Measurements from ENCODE around the gene CHST13. TPM values are rescaled to one million over a fixed set of nuclear protein-coding genes. Genes with fewer than 3 reads are reported as not detected.
A peak's percentile ranks its signal among the peaks of the same experiment; 100 is the strongest.

The CHST13 gene
- total RNA-seq, 1 donor from 2014 or later = 0.64 TPM

DNA sequence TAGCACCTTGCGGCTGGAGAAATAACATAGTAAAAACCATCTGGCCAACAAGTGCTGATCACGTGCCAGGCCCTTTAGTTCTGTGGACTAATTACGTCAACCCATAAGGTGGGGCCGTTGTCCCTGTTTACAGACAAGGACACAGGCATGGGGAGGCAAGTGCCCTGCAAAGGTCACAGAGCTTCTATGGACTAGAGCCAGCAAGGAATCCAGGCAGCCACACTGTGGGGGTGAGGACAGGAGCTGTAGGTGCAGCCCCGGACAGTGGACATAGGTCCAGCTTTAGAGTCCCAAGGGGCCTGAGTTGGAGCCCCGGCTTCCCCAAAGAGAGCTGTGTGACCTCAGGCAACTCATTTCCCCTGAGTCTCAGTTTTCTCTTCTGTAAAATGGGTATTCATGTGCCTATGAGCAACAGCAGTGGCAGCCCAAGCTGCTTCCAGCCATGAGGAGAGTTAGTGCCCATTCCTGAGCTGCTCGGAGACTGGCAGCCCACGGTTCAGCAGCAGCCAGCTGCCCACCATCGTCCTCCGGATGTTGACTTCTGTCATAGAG, 13.9 kb downstream of the CHST13 start:
- DNase-seq = peak; percentile 49
- peak; percentile 42 for ATAC-seq

DNA sequence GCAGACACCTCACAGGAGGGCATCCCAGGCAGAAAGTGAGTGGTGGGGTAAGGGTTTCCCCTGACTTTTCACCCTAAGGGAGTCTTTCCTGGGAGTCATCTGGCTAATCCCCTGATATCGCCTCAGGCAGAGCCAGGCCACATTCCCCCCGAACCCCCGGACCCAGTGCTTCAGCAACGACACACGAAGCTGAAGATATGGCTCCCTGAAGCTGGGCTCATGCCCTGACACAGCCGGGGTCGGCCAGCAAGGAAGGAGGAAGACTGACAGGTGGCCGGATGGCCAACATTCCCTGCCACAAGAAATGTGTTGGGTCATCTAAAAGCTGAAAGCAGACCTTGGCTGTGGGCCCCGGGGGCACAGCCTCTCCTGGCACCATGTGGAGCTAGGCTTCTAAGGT, 14.4 kb downstream of the CHST13 start:
- intact Hi-C loops (cut with DNase I) = no loop called here
- TF ChIP-seq, protein P1, sequence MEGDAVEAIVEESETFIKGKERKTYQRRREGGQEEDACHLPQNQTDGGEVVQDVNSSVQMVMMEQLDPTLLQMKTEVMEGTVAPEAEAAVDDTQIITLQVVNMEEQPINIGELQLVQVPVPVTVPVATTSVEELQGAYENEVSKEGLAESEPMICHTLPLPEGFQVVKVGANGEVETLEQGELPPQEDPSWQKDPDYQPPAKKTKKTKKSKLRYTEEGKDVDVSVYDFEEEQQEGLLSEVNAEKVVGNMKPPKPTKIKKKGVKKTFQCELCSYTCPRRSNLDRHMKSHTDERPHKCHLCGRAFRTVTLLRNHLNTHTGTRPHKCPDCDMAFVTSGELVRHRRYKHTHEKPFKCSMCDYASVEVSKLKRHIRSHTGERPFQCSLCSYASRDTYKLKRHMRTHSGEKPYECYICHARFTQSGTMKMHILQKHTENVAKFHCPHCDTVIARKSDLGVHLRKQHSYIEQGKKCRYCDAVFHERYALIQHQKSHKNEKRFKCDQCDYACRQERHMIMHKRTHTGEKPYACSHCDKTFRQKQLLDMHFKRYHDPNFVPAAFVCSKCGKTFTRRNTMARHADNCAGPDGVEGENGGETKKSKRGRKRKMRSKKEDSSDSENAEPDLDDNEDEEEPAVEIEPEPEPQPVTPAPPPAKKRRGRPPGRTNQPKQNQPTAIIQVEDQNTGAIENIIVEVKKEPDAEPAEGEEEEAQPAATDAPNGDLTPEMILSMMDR (IDR thresholded peaks at IDR 0.05) = no peak
- Histone ChIP-seq H3K36me3 (no peaks in the 10 kb centered on the region), H3K27me3 (peaks cover 23% of the 10 kb centered on the region), H3K9me3 (no peaks in the 10 kb centered on the region), H3K27ac (no peak overlapping the region), H3K4me1 (peaks cover 10% of the 10 kb centered on the region), H3K4me3 (no peak overlapping the region)
- peak; percentile 48 for DNase-seq
- ATAC-seq = no peak

More for the DNA sequence above, 13.9 kb downstream of the CHST13 start:
- Histone ChIP-seq H3K9me3 (no peaks in the 10 kb centered on the region), H3K27me3 (peaks cover 21% of the 10 kb centered on the region), H3K4me1 (peaks cover 10% of the 10 kb centered on the region), H3K27ac (no peak overlapping the region), H3K36me3 (no peaks in the 10 kb centered on the region), H3K4me3 (no peak overlapping the region)
- TF ChIP-seq, protein P1 (IDR thresholded peaks at IDR 0.05) = no peak
- intact Hi-C loops (cut with DNase I) = no loop called here

DNA sequence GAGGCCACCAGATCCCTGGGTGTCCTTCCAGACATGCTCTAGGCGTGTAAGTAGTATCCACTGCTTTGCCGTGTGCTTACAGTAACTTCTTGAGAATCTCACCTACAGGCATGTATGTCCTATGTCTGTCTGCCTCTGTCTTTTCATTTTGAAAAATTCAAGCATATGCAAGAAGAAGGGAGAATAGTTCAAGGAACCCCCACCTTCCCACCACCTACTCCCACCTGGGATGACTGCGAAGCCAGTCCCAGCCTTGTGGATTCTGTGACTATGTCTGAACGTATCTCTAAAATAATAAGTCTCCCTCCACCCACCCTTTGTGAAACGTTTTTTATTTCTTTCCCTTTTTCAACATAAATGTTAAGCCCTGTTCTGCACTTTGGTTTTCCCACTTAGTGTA, 15.0 kb downstream of the CHST13 start:
- ATAC-seq = no peak
- Histone ChIP-seq H3K27ac (no peak overlapping the region), H3K4me3 (no peak overlapping the region), H3K36me3 (no peaks in the 10 kb centered on the region), H3K27me3 (peaks cover 23% of the 10 kb centered on the region), H3K4me1 (peaks cover 10% of the 10 kb centered on the region), H3K9me3 (no peaks in the 10 kb centered on the region)
- no peak for DNase-seq
- intact Hi-C loops (cut with DNase I) = no loop called here
- TF ChIP-seq, protein P1 (IDR thresholded peaks at IDR 0.05) = no peak

DNA sequence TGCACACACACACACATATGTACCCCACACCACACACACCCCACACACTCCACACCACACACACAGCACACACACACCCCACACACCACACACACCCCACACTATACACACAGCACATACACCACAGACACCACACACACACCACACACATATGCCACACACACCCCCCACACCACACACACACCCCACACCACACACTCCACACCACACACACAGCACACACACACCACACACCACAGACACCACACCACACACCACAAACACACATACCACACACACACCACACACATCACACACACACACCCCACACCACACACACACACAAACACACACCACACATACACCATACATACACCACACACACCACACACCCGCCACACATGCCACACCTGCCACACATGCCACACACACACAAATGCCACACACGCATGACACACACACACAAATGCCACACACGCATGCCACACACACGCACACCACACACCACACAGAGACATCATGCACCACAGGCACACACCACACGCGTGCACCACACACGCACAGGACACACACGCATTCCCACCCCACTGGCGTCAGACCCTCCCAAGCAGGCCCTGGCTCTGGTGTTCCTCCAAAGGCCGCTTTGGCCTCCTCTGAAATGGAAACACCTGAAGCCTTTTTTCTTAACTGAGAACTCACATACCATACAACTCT, 15.7 kb downstream of the CHST13 start:
- H3K27ac ChIP-seq = no peak overlapping the region
- intact Hi-C loops (cut with DNase I) = no loop called here
- ATAC-seq (no peak), DNase-seq (peak; percentile 26)
- TF ChIP-seq, protein P1 (IDR thresholded peaks at IDR 0.05) = no peak
- no peaks in the 10 kb centered on the region for H3K36me3 ChIP-seq
- H3K4me3 ChIP-seq = no peak overlapping the region
- peaks cover 10% of the 10 kb centered on the region for H3K4me1 ChIP-seq
- no peaks in the 10 kb centered on the region for H3K9me3 ChIP-seq
- H3K27me3 ChIP-seq = peaks cover 23% of the 10 kb centered on the region

DNA sequence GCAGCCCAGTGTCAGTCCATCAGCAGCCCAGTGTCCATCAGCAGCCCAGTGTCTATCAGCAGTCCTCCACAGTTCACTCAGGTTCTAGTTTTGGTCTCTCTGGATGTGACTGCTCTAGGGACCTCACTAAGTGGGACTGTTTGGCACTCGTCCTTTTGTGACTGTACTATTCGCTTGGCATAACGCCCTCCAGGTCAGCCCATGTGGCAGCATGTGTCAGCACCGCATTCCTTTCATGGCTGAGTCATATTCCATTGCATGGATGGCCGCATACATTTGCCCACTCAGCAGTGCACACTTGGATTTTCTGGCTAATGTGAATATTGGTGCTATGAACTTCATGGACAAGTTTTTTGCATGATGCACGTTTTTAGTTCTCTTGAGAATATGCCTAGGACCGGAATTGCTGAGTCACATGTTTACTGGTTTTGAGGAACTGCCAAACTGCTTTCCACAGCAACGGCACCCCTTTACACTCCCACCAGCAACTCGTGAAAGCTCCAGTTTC, 16.4 kb downstream of the CHST13 start:
- ATAC-seq = peak; percentile 54
- DNase-seq = peak; percentile 59
- peaks cover 10% of the 10 kb centered on the region for H3K4me1 ChIP-seq
- H3K27me3 ChIP-seq = peaks cover 23% of the 10 kb centered on the region
- no peaks in the 10 kb centered on the region for H3K36me3 ChIP-seq
- no peak overlapping the region for H3K27ac ChIP-seq
- H3K9me3 ChIP-seq = no peaks in the 10 kb centered on the region
- TF ChIP-seq, protein P1 (IDR thresholded peaks at IDR 0.05) = no peak
- no peak overlapping the region for H3K4me3 ChIP-seq
- intact Hi-C loops (cut with DNase I) = no loop called here

All from upper lobe of right lung (tissue), 1 donor.